Measurements from ENCODE around the gene CEND1. TPM values are rescaled to one million over a fixed set of nuclear protein-coding genes. Genes with fewer than 3 reads are reported as not detected.
A peak's percentile ranks its signal among the peaks of the same experiment; 100 is the strongest.

Gene CEND1
- total RNA-seq, 1 donor from 2014 or later: 0.60 TPM

- DNase-seq (ENCODE audit: low read depth): no peak
Measured at GRCh38 chr11:811446-812245, 21.8 kb upstream of the CEND1 start.

GRCh38 chr11:810040-810567, 20.2 kb upstream of the CEND1 start:
- DNase-seq (ENCODE audit: low read depth): no peak

- peak; percentile 85 for DNase-seq (ENCODE audit: low read depth)
Measured at GRCh38 chr11:809287-810039, 19.6 kb upstream of the CEND1 start, which contains the start of gene RPLP2. Gene RPLP2, plus strand, starts transcription at chr11:809967. Its CDS starts 268 bp downstream, at chr11:810235.

GRCh38 chr11:808427-809286, 18.8 kb upstream of the CEND1 start:
- peak; percentile 52 for DNase-seq (ENCODE audit: low read depth)

GRCh38 chr11:804599-804964, 14.7 kb upstream of the CEND1 start:
- no peak for DNase-seq (ENCODE audit: low read depth)

- DNase-seq (ENCODE audit: low read depth): no peak
Measured at GRCh38 chr11:803770-804598, 14.1 kb upstream of the CEND1 start.

GRCh38 chr11:803467-803742, 13.5 kb upstream of the CEND1 start:
- no peak for DNase-seq (ENCODE audit: low read depth)

- no peak for DNase-seq (ENCODE audit: low read depth)
Measured at GRCh38 chr11:802693-803466, 13.0 kb upstream of the CEND1 start.

GRCh38 chr11:802018-802617, 12.2 kb upstream of the CEND1 start:
- DNase-seq (ENCODE audit: low read depth): no peak

GRCh38 chr11:801097-801780, 11.3 kb upstream of the CEND1 start:
- no peak for DNase-seq (ENCODE audit: low read depth)

- DNase-seq (ENCODE audit: low read depth): no peak
Measured at GRCh38 chr11:800473-800872, 10.6 kb upstream of the CEND1 start.

GRCh38 chr11:799641-800316, 9.9 kb upstream of the CEND1 start:
- DNase-seq (ENCODE audit: low read depth): no peak

- peak; percentile 19 for DNase-seq (ENCODE audit: low read depth)
Measured at GRCh38 chr11:798093-798713, 8.3 kb upstream of the CEND1 start, which contains the start of gene SLC25A22. Gene SLC25A22, minus strand, starts transcription at chr11:798281. Its CDS starts 3,275 bp downstream, at chr11:795006.

GRCh38 chr11:797296-798092, 7.6 kb upstream of the CEND1 start:
- peak; percentile 42 for DNase-seq (ENCODE audit: low read depth)

GRCh38 chr11:796565-797295, 6.8 kb upstream of the CEND1 start:
- no peak for DNase-seq (ENCODE audit: low read depth)
